Measurements from ENCODE around the gene RETREG3. TPM values are rescaled to one million over a fixed set of nuclear protein-coding genes. Genes with fewer than 3 reads are reported as not detected.
A peak's percentile ranks its signal among the peaks of the same experiment; 100 is the strongest.

RETREG3 gene
- total and polyA plus RNA-seq, 2 of the 13 experiments (the other 11 are each of a cell fraction or from before 2014, with no cell fraction given), result 47.0 to 55.8 TPM

DNA sequence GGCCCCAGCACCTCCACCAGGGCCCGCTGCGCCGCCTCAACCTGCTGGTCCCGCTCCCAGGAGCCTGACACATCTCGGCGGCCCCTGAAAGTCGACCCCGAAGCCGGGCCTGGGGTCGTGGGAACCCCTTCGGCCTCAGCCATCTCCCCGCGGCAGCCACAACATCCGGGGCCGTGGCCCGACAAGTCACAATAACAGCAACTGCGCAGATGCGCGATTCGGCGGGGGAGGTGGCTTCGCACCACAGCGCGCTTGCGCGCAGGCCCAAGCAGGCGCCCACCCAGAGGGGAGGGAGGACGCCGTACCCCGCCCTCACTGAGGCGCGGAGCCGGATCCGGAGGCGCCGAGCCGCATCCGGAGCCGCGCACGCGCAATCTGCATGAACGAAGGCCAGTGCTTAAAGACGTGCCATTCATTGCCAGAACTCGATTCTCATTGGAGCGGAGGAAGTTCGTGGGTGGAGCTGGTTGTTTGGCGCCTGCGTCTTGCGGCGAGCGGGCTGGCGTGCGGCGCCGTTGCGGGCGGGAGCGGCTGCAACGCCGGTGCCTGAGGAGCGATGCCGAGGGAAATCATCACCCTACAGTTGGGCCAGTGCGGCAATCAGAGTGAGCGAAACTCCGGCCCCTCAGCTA is at the start of gene RETREG3, which contains the start of gene TUBG1 (continued):
- TF ChIP-seq ZNF337 (CRISPR knock-in tag; IDR thresholded peaks at IDR 0.05; ENCODE audit: borderline replicate concordance, low read depth) (peak; percentile 98; the same call in 1 of the 2 replicates), DMAP1 (CRISPR knock-in tag; IDR thresholded peaks at IDR 0.05) (peak; percentile 83), FOXK1 (CRISPR knock-in tag; IDR thresholded peaks at IDR 0.05; ENCODE audit: borderline replicate concordance, low read depth) (peak; percentile 92), HIVEP1 (CRISPR knock-in tag; IDR thresholded peaks at IDR 0.05) (peak; percentile 45; the same call in 1 of the 2 replicates), RFXAP (CRISPR knock-in tag; IDR thresholded peaks at IDR 0.05; ENCODE audit: borderline replicate concordance) (peak; percentile 85), CHD4 (IDR thresholded peaks at IDR 0.05; ENCODE audit: borderline replicate concordance, low read length) (no peak), ZNF317 (CRISPR knock-in tag; IDR thresholded peaks at IDR 0.05) (peak; percentile 63; the same call in 1 of the 2 replicates), SAP130 (CRISPR knock-in tag; IDR thresholded peaks at IDR 0.05; ENCODE audit: low read depth) (peak; percentile 89), KAT8 (CRISPR knock-in tag; IDR thresholded peaks at IDR 0.05) (peak; percentile 90), GABPB1 (CRISPR knock-in tag; IDR thresholded peaks at IDR 0.05) (peak; percentile 90), ZNF160 (CRISPR knock-in tag; IDR thresholded peaks at IDR 0.05) (no peak; the same call in none of the 2 replicates), NONO (IDR thresholded peaks at IDR 0.05) (no peak), NONO (CRISPR knock-in tag; conservative IDR thresholded peaks at IDR 0.05) (peak; percentile 90), ZNF569 (CRISPR knock-in tag; IDR thresholded peaks at IDR 0.05; ENCODE audit: borderline replicate concordance) (no peak), ZFP62 (CRISPR knock-in tag; IDR thresholded peaks at IDR 0.05) (no peak), HMGA1 (CRISPR knock-in tag; conservative IDR thresholded peaks at IDR 0.05) (no peak), TBL1XR1 (IDR thresholded peaks at IDR 0.05; ENCODE audit: borderline replicate concordance, low read length, partially characterized antibody) (no peak)
- TF ChIP-seq, protein P1, sequence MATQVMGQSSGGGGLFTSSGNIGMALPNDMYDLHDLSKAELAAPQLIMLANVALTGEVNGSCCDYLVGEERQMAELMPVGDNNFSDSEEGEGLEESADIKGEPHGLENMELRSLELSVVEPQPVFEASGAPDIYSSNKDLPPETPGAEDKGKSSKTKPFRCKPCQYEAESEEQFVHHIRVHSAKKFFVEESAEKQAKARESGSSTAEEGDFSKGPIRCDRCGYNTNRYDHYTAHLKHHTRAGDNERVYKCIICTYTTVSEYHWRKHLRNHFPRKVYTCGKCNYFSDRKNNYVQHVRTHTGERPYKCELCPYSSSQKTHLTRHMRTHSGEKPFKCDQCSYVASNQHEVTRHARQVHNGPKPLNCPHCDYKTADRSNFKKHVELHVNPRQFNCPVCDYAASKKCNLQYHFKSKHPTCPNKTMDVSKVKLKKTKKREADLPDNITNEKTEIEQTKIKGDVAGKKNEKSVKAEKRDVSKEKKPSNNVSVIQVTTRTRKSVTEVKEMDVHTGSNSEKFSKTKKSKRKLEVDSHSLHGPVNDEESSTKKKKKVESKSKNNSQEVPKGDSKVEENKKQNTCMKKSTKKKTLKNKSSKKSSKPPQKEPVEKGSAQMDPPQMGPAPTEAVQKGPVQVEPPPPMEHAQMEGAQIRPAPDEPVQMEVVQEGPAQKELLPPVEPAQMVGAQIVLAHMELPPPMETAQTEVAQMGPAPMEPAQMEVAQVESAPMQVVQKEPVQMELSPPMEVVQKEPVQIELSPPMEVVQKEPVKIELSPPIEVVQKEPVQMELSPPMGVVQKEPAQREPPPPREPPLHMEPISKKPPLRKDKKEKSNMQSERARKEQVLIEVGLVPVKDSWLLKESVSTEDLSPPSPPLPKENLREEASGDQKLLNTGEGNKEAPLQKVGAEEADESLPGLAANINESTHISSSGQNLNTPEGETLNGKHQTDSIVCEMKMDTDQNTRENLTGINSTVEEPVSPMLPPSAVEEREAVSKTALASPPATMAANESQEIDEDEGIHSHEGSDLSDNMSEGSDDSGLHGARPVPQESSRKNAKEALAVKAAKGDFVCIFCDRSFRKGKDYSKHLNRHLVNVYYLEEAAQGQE (IDR thresholded peaks at IDR 0.05; ENCODE audit: borderline replicate concordance in 1 of 2, low read depth in 1 of 2, low read length in 2 of 2), result no peak
- TF ChIP-seq, protein P2, sequence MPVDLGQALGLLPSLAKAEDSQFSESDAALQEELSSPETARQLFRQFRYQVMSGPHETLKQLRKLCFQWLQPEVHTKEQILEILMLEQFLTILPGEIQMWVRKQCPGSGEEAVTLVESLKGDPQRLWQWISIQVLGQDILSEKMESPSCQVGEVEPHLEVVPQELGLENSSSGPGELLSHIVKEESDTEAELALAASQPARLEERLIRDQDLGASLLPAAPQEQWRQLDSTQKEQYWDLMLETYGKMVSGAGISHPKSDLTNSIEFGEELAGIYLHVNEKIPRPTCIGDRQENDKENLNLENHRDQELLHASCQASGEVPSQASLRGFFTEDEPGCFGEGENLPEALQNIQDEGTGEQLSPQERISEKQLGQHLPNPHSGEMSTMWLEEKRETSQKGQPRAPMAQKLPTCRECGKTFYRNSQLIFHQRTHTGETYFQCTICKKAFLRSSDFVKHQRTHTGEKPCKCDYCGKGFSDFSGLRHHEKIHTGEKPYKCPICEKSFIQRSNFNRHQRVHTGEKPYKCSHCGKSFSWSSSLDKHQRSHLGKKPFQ (CRISPR knock-in tag; IDR thresholded peaks at IDR 0.05; ENCODE audit: insufficient replicate concordance), result no peak
- TF ChIP-seq, protein P3, sequence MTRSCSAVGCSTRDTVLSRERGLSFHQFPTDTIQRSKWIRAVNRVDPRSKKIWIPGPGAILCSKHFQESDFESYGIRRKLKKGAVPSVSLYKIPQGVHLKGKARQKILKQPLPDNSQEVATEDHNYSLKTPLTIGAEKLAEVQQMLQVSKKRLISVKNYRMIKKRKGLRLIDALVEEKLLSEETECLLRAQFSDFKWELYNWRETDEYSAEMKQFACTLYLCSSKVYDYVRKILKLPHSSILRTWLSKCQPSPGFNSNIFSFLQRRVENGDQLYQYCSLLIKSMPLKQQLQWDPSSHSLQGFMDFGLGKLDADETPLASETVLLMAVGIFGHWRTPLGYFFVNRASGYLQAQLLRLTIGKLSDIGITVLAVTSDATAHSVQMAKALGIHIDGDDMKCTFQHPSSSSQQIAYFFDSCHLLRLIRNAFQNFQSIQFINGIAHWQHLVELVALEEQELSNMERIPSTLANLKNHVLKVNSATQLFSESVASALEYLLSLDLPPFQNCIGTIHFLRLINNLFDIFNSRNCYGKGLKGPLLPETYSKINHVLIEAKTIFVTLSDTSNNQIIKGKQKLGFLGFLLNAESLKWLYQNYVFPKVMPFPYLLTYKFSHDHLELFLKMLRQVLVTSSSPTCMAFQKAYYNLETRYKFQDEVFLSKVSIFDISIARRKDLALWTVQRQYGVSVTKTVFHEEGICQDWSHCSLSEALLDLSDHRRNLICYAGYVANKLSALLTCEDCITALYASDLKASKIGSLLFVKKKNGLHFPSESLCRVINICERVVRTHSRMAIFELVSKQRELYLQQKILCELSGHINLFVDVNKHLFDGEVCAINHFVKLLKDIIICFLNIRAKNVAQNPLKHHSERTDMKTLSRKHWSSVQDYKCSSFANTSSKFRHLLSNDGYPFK (CRISPR knock-in tag; IDR thresholded peaks at IDR 0.05; ENCODE audit: borderline replicate concordance), result peak; percentile 42
- TF ChIP-seq, protein P4, sequence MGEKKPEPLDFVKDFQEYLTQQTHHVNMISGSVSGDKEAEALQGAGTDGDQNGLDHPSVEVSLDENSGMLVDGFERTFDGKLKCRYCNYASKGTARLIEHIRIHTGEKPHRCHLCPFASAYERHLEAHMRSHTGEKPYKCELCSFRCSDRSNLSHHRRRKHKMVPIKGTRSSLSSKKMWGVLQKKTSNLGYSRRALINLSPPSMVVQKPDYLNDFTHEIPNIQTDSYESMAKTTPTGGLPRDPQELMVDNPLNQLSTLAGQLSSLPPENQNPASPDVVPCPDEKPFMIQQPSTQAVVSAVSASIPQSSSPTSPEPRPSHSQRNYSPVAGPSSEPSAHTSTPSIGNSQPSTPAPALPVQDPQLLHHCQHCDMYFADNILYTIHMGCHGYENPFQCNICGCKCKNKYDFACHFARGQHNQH (CRISPR knock-in tag; IDR thresholded peaks at IDR 0.05), result peak; percentile 75; the same call in 1 of the 2 replicates

All from HepG2 (cell line).